NCI-H345 (cell line): ENCODE results near the gene PRKD1.
"Not testable (repeated sequence)": the region's sequence is repeated elsewhere in the genome, so short reads cannot be mapped to it uniquely, and the experiment has no call there.

Source experiments
- DNase-seq: peaks from one replicate; lab custom pipeline; 2025; lab: John Stamatoyannopoulos, UW

The PRKD1 gene

DNA sequence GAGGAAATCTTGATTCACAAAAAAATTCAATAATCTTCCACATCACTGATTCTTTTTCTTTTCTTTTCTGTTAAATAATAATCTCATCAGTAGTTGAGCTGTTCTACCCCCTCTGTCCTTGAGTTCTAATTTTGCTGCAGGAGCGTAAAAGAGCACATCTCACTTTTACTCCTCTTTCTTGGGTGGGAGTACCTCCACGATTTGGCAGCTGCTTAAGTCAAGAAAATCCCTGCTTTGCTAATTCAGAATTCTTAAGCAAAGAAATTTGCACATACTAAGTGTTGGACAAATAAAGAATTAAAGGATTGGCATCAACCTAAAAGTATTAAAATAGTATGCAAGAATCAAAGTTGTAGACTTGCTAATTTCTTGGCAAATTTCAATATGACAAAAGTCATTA is 128.8 kb downstream of the PRKD1 start:
- no peak for DNase-seq

DNA sequence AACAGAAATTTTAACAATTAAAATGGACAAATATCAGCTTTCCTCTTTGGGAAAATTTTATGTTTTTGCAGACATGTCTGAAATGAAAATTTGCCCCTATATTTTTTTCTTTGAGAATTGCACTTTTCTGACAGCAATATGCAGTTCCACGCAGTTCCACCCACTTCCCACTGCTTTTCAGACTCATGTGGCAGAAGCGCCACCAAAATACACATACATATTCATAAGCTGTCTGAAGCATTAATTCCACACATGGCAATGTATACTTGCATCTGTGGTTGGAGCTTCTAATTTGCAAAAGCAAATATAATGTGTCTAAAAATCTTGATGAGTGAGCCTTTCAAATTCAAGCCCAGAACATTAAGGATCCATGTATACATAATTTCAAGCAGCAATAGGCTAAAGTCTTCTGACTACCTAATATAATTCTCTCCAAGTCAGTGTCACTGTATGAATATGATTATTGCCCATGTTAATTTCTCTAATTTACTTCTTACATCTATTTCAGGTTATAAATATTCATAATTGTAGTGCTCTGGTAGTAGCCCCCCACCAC is 129.5 kb downstream of the PRKD1 start:
- DNase-seq = no peak

DNA sequence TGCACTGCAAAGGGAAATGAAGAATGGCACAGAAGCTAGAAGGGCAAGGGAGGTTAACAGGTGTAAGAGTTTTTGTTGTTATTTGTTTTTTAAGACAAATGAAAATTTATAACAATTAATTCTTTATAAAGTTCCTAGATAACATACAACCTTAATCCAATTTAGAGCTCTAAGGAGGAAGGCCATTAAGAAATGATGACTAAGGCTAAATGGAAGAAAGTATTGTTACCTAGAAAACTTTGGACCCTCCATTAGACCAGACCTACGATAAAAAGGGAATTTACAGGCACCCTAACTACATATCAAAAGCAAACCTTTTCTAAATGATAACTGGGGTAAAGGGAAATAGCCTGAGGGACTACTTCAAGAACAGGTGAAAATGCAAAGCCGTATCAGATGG is 130.8 kb downstream of the PRKD1 start:
- DNase-seq = no peak

DNA sequence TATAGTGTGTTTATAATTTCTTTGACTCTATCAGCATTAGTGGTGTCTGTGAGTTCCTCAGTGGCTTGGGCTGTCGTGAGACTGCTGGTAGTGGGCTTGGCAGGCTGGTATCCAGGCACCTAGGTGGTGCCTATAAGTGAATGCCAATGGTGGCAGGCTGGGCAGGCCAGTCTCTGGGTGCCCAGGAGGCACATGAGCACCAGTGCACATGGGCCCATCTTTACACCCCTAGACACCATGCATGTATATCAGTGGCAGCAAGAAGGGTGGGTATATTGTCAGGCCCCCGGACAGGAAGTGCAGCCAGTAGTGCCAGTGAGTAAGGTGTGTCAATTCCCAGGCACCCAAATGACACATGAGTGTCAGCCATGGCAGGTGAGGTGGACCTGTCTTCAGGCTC is 138.2 kb downstream of the PRKD1 start:
- no peak for DNase-seq

DNA sequence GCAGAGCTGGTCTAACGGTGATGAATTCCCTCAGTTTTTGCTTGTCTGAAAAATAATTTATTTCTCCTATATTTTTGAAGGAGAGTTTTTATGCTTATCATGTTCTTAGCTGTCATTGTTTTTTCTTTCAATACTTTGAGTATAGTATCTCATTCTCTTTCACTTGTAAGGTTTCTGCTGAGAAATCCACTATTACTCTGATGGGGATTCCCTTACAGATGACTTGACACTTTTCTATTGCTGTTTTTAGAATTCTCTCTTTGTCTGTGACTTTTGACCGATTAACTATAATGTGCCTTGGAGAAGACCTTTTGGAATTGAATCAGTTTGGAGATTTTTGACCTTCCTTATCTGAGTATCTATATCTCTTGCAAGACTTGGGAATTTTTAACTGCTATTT is 139.6 kb downstream of the PRKD1 start:
- DNase-seq = no peak

DNA sequence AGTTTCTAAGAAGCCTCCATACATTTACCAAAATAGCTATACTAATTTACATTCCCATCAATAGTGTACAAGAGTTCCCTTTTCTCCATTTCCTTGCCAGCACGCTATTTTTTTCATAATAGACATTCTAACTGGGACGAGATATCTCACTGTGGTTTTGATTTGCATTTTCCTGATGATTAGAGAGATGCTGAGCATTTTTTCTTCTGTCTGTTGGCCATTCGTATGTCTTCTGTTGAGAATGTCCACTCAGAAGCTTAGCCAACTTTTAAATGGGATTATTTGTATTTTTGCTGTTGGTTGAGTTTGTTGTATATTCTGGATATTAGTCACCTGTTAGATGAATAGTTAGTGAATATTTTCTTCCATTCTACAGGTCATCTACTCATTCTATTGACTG is 144.1 kb downstream of the PRKD1 start:
- DNase-seq = no peak

DNA sequence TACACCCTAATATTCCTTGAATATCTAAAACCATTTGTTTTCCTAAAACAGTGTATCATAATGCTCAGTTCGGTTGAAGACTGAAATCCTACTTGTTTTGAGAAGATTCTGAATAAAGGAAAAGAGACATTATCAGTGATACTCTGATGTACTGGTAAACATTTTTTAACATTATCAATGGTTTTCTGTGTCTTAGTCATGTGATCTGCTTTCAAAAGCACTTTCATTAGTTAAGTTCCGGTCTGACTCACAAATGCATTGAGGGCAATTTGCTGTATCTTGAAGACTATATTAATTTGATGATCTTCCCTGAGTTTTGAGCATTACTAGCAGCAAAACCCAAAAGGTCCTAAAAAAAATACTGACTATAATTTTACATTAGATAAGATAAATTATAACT is 145.6 kb downstream of the PRKD1 start:
- no peak for DNase-seq

DNA sequence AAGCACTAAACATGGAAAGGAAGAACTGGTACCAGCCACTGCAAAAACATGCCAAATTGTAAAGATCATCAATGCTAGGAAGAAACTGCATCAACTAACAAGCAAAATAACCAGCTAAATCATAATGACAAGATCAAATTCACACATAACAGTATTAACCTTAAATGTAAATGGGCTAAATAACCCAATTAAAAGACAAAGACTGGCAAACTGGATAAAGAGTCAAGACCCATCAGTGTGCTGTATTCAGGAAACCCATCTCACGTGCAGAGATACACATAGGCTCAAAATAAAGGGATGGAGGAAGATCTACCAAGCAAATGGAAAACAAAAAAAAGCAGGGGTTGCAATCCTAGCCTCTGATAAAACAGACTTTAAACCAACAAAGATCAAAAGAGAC is 150.5 kb downstream of the PRKD1 start:
- not testable (repeated sequence) for DNase-seq

DNA sequence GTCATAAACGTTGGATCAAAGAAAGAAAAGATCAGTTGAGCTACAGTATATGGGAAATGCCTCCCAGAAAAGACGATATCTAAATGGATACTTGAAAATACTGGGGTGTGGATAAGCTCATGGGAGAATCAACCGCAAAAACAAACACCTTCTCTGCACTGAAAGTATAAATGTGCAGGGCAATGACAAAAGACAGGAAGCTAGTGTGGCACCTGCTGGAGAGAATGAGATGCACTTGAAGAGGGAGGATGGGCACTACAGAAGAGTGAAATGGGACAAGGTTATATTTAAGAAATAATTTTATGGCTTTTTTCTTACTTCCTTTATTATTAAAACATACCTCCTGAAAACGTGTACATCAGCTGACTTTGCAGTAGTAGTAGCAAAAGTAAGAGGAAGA is 153.7 kb downstream of the PRKD1 start:
- peak; percentile 67 for DNase-seq

DNA sequence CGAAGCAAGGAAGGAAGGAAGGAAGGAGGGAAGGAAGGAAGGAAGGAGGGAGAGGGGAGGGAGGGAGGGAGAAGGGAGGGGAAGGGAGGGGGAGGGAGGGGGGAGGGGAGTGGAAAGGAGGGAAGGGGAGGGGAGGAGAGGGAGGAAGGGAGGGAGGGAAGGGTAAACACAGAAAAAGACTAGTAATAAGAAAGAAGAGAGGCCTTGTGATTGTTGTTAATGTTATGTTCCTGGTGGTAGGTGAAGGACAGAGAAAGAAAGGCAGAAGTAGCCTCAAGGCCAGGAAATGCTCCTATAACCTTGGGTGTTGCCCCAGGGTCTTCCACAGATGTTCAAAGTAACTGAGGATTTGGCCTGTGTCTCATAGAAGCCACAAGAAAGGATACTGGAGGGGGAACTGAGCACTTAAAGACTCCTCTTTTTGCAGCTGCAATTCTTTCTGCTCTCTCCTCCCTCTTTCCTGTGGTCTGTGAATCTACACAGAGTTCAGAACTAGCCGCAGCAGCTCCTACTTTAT is 164.2 kb downstream of the PRKD1 start:
- DNase-seq = no peak

DNA sequence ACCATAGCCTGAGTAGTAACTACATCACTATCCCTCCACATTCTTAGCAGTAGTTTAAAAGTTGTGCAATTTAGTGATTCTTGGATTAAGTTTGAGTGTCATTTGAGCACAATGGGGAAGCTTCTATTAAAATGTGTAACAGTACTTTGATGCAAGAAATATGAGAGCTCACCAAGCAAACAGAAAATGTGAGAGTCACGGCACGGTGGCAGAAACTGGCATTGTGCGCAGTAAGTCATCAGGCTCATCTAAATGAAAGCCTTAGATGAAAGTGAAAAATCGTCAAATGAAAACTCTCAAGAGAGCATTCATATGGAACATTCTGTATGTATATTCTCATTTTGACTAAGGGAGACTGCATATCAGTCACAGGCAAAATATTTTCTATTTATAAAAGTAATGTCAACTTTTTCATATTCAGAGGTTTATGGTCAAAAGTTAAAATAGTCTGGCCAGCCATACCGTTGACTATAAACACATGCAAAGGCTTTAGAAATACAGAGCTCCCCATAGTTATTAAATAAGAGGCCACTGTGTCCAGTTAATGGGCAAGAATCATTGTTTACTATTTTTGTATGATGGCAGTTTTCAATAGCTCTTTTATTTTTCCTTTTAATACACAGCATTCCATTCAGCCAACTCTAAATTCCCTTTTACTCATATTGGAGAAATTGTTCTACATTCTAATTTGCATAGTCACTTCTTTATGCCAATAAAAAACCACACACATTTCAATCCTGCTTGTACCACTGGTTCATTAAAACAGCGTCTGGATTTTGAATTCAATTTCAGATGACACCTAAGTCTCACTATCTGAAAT is 167.9 kb downstream of the PRKD1 start:
- no peak for DNase-seq

DNA sequence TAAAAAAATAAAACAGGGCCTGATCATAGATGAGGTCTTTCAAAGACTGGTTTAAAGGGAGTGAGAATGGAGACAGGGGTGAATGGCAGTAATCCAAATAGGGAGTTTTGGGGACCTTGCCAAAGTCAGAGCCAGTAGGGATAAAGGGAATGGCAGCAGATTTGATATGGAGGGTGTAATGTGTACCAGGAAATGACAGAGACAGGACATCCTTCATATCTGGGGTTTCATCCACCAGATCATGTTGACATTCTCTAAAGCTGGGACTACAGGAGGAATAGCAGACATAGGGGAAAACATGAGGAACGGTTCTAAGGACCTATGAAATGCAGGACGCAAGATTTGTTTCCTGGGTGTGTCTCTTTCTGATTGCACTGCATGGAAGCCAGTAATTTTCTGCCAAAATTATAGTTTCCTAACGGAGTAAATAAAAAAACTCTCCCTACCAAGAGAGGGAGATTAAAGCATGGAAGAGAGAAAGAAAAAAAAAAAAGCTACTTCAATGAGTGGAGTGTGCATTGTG is 169.9 kb downstream of the PRKD1 start:
- DNase-seq = no peak

DNA sequence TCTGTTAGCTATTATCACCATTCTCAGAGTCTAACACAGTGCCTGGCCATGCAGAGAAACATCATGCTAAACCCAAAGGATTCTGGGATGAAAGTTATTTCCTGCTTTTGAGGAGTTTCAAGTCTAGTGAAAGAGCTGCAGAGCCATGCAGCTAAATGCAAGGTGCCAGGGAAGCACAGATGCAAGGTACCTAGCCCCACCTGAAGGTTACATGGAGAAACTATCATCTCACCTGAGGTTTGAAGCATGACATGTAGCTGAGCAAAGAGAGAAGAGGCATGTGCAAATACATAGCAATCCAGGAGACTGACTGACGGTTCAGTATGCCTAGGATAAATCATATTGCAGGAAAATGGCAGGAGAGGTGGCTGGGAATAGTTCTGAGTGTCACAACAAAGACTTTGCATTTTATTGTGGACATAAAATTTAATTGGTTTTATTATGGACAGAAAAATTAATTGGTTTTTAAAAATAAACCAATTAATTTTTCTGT is 170.4 kb downstream of the PRKD1 start:
- DNase-seq = no peak

DNA sequence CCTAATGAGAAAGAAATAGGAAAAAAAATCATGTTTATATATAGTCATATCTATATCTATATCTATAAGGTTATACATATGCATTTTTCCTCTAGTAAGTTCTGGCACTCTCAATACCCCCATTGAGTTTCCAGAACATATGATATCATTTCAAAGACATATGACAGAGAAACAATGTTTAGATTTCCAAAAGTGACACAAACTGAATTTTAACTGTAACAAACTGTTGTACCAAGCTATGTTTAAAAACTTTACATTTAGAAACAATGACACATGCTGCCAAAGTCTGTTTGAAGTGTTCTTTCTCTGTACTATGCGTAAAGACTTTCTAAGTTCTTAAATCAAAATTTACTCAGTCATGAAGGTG is 171.6 kb downstream of the PRKD1 start:
- no peak for DNase-seq

DNA sequence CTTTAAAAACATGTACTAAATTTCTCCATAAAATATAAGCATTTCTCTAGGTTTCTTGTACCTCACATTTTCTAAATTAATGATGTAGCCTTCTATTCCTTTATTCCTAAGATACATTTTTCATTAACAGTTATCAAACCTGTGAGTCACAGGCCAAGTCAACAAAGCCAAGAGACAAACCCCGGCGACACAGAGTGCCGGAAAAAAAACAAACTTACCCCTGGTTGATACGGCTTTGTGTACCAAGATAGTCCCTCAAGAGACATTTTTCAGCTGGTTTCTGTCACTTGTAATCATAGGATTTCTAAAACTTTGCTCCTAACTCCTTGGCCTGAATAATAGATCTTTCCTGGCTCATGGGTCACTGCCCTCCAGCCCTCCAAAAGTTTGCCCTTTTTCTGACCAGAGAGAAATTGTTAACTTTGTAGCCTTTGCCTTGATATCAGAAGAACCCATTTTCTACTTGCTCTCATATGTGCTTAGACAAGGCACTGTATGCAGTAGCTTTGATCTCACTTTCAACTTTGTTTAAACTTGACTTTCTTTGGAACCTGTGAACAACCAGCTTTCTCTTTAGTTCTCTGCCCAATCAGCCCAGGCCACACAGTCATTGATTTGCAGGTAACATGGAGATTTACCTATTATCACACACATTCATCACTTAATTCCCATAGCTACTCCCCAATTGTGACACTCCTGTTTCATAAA is 172.2 kb downstream of the PRKD1 start:
- no peak for DNase-seq

DNA sequence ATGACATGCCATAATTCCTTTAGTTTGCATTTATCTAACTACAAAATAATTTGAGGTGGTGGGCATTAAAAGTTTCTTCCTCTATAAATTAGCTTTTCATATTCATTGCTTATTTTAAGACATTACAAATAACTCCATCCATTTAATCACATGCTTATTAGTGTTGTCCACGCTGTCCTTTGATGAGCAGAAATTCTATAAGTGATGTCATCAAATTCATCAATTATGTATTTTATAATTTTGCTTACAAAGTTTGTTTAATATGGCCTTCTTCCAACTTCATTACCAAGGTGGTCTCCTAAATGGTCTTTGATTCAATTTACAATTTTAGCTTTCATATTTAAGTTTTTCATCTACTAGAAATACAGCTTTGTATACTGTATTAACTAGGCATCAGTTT is 173.5 kb downstream of the PRKD1 start:
- no peak for DNase-seq

DNA sequence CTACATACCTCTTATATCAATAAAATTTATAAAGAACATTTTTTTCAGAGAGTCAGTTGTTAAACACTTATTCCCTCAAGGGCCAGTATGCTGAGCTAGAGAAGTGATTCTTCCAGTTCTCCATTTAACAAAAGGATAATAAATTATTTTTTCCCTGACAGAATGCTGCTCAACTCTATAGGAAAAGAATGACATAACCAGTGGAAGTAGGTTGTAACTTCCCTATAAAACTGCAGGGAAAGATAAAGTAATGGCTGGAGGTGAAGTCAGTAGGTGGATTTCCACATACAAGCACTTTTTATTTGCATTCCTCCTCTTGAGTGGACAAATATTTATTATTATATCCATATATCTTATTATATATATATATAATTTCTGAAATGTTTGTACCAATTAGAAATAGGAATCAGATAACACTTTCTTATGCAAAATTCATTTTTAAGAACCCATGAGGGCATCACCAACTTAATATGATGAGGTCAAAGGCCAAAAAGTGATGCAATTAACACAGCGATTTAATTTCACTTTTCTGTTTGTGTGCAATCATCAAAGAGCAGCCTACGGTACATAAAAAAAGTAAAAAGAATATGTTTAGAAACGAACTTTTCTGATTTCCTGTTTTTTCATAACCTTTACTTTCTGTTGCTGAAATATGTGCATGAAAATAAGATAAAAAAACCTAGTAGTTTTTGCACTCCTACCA is 175.3 kb downstream of the PRKD1 start:
- DNase-seq = no peak

DNA sequence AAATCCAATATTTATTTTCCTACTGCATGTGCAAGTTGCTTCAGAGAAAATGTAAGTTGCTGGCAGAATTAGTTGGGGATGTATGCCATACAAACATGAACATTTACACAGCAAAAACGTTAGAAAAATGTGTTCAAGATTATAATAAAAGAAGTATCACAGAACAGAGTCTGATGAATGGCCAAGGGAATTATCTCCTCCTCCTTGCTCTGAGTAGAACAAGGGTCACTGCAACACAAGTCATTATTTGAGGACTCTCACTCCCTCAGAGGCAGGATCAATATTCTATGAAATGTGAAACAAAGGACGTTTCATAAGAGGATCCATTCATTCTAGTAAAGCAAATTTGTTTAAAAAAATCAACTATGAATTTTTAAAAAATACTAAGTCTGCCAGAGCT is 177.8 kb downstream of the PRKD1 start:
- no peak for DNase-seq

DNA sequence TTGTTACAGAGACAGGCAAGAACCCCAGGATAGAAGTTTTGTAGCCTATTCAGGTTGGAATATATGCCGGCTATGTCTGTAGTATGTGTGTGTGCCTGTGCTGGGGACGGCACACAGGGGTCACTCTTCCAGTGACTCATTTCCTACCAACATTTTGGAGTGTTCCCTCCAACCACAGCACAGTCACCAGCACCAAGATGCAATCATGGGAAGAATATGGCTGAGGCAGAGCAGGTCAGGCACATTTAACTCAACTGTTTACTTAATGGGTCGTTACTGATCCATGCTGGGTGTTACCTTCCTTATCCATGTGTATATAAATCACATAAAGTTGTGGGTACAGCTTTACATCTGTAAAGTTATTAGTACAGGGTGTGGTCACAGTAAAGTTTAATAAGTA is 178.3 kb downstream of the PRKD1 start:
- no peak for DNase-seq

DNA sequence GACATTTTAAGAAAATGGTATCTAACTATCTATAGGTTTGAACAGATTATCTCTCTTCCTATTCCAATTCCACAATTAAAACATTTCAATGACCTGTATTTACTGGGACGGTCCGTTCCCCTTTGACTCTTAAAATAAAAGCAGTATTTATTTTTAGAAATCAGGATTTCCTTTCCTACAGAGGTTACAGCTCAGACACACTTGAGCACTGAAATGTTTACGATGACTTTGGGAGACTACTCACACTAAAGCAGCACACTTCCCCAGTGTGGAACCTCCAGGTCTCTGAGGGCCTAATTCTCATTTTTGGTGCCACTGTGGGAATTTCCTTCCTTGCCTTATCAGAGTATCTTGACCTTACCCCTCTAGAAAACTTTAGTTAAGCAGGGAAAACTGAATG is 181.8 kb downstream of the PRKD1 start:
- no peak for DNase-seq

DNA sequence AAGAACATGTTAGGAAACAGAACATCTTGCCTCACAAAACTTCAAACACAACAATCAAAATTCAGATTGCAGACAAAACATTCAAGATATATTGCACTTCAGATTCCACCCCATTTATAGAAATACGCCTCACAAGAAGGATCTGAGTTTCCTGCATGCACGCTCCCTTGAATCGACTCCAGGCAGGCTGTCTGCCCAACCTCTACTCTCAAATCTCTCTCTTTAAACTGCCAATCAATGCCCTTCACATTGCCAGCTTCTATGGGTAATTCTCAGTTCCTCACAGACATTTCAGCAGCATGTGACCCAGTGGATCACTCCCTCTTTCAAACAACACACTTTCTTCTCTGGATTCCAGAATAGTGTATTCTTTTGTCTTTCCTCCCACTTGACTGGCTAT is 184.1 kb downstream of the PRKD1 start:
- no peak for DNase-seq

DNA sequence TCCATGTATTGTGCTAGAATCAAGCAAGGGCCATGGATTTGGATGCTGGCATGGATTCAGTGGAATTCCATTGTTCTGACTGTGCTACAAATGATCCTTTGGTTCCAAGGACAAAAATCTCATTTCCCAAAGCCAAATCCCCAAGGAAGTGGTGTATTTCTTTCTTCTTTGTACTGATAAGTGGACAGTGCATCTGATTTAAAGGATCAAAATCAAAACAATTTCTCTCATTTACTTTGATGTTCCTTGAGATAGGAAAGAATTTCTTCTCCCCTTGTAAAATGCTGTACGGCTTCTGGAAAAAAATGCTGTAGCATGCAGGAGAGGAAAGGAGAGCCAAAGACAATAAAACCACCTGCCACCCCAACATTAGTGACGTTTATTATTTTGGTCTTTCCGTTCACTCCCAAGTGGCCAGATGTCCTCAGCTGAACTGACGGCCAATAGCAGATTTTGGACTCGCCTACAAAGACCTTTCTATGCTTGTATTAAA is 185.7 kb downstream of the PRKD1 start:
- no peak for DNase-seq
